T-cell (primary cell): ENCODE results near the gene NPTXR. TPM values are rescaled to one million over a fixed set of nuclear protein-coding genes. Genes with fewer than 3 reads are reported as not detected.
"Not testable (repeated sequence)": the region's sequence is repeated elsewhere in the genome, so short reads cannot be mapped to it uniquely, and the experiment has no call there.

ENCODE experiments used
- ATAC-seq, 4 experiments: fragments of 200-7000 bp in 3 of 4; fragments of 150-1000 bp in 1 of 4; cut with Tn5 transposase; replicated peaks in 1 of 4; 1 replicate in 3 of 4; 2 replicates in 1 of 4; pipeline ENCODE4 v1.10.0; 2021; ENCODE audit warnings: moderate library complexity in 3 of 4, mild to moderate bottlenecking in 2 of 4, moderate number of reproducible peaks in 1 of 4
- CTCF ChIA-PET, 2 donors: fragments of 300-600 bp; sonication (Branson Sonifier 250); formaldehyde crosslinking; loops; one replicate each; lab custom pipeline; 2022; ENCODE audit warnings: antibody characterized with exemption in 2 of 2; lab: Charles Lee
- POLR2A ChIA-PET, 2 donors: fragments of 300-600 bp; sonication (Branson Sonifier 250); formaldehyde crosslinking; loops; one replicate each; lab custom pipeline; 2022; ENCODE audit warnings: antibody characterized with exemption in 2 of 2; lab: Charles Lee
- DNase-seq, 35 experiments: peaks; one replicate each; pipeline versions ENCODE4 v3.0.0 to v3.0.0-alpha.2; 2013 to 2023
- H3K27ac ChIP-seq: one replicate; pipeline ENCODE4 v1.5.1; 2013; ENCODE audit warnings: low read length
- H3K27me3 ChIP-seq, 2 experiments: replicated peaks in 1 of 2; 1 replicate in 1 of 2; 2 replicates in 1 of 2; pipeline versions ENCODE4 v1.6.1 to v1.7.0; 2013; ENCODE audit warnings: low read length in 1 of 2, mixed read lengths in 1 of 2; ENCODE audit not compliant: control insufficient read depth in 2 of 2, insufficient read depth in 2 of 2; ENCODE audit errors: extremely low read depth in 1 of 2
- H3K36me3 ChIP-seq, 2 donors: 1 replicate in 1 of 2; 2 replicates in 1 of 2; pipeline versions ENCODE4 v1.6.1 to v1.7.0; 2013; ENCODE audit warnings: low read length in 1 of 2; ENCODE audit not compliant: control insufficient read depth in 2 of 2, insufficient read depth in 1 of 2; ENCODE audit errors: extremely low read depth in 1 of 2
- H3K4me1 ChIP-seq, 2 experiments: 1 replicate in 1 of 2; 2 replicates in 1 of 2; pipeline versions ENCODE4 v1.6.1 to v1.7.0; 2013; ENCODE audit warnings: low read length in 2 of 2, mixed read lengths in 1 of 2; ENCODE audit not compliant: insufficient read depth in 2 of 2, control insufficient read depth in 1 of 2; ENCODE audit errors: extremely low read depth in 1 of 2
- H3K4me3 ChIP-seq, 2 donors: 1 replicate in 1 of 2; 2 replicates in 1 of 2; pipeline versions ENCODE4 v1.5.1 to v1.7.0; 2013; ENCODE audit warnings: mild to moderate bottlenecking in 2 of 2, low read length in 1 of 2, moderate library complexity in 1 of 2; ENCODE audit not compliant: control insufficient read depth in 1 of 2; ENCODE audit errors: extremely low read depth in 1 of 2
- H3K9me3 ChIP-seq: 2 replicates; pipeline ENCODE4 v1.7.0; 2013
- H3K27ac Mint-ChIP-seq, 2 donors: one replicate each; pipeline ENCODE4 v1.8.0; 2020 to 2021; ENCODE audit warnings: mild to moderate bottlenecking in 2 of 2, mixed read lengths in 2 of 2
- H3K27me3 Mint-ChIP-seq, 2 donors: one replicate each; pipeline ENCODE4 v1.8.0; 2021 to 2022; ENCODE audit warnings: mixed read lengths in 2 of 2
- H3K36me3 Mint-ChIP-seq: one replicate; pipeline ENCODE4 v1.8.0; 2021; ENCODE audit warnings: mixed read lengths
- H3K4me1 Mint-ChIP-seq, 3 donors: one replicate each; pipeline ENCODE4 v1.8.0; 2020 to 2022; ENCODE audit warnings: mixed read lengths in 3 of 3, mild to moderate bottlenecking in 1 of 3
- H3K4me3 Mint-ChIP-seq, 3 donors: one replicate each; pipeline ENCODE4 v1.8.0; 2020 to 2022; ENCODE audit warnings: mild to moderate bottlenecking in 3 of 3, mixed read lengths in 3 of 3, moderate library complexity in 3 of 3
- H3K9me3 Mint-ChIP-seq, 3 donors: one replicate each; pipeline ENCODE4 v1.8.0; 2020 to 2022; ENCODE audit warnings: mixed read lengths in 3 of 3
- WGBS: methylation state at CpG from one replicate; pipeline ENCODE4 v1.1.5; 2013; ENCODE audit warnings: missing lambda C conversion rate; ENCODE audit not compliant: insufficient coverage; 5-methylcytosine and 5-hydroxymethylcytosine counted together
- total RNA-seq, 35 experiments: library from RNA in 6 of 35; stranded (reverse) in 6 of 35; fragments of 120-200 nt in 1 of 35; gene quantifications; one replicate each; pipeline versions ENCODE4 v1.2.1 to v1.2.4 and lab custom pipeline; 2013 to 2026

The NPTXR gene
- total RNA-seq, 5 donors from 2014 or later (not counting 1 experiment from before 2014, with no cell fraction given), result 4.9 to 13.2 (median 9.1) TPM

DNA sequence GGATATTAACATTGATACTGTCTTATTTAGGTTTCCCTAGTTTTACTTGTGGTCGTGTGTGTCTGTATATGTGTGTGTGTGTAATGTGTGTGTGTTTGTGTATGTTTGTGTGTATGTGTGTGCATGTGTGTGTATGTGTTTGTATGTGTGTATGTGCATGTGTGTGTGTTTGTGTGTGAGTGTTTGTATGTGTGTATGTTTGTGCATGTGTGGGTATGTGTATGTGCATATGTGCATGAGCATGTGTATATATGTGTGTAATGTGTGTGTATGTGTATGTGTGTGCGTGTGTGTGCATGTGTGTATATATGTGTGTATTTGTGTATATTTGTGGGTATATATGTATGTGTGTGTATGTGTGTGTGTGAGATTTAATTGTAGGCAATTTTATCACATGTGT is 32.6 kb downstream of the NPTXR start:
- H3K27ac ChIP-seq, result no peak overlapping the region
- Mint-ChIP-seq H3K27me3 (peaks cover 16 to 29% of the 10 kb centered on the region in 2 donors), H3K36me3 (peaks cover 7% of the 10 kb centered on the region), H3K4me1 (no peaks in the 10 kb centered on the region), H3K9me3 (peaks cover 5 to 11% (median 6%) of the 10 kb centered on the region in 3 donors), H3K4me3 (no peak overlapping the region), H3K27ac (no peak overlapping the region)
- no peak for DNase-seq
- H3K4me1 ChIP-seq, result no peaks in the 10 kb centered on the region
- ATAC-seq, result no peak
- CTCF ChIA-PET, result no interaction called here
- no peaks in the 10 kb centered on the region for H3K9me3 ChIP-seq
- POLR2A ChIA-PET, result no interaction called here
- no peaks in the 10 kb centered on the region for H3K36me3 ChIP-seq
- peaks cover 0 to 17% of the 10 kb centered on the region in 2 experiments for H3K27me3 ChIP-seq
- 72% methylated on average over 2 of the region's 2 CpGs for WGBS
- H3K4me3 ChIP-seq, result no peak overlapping the region

DNA sequence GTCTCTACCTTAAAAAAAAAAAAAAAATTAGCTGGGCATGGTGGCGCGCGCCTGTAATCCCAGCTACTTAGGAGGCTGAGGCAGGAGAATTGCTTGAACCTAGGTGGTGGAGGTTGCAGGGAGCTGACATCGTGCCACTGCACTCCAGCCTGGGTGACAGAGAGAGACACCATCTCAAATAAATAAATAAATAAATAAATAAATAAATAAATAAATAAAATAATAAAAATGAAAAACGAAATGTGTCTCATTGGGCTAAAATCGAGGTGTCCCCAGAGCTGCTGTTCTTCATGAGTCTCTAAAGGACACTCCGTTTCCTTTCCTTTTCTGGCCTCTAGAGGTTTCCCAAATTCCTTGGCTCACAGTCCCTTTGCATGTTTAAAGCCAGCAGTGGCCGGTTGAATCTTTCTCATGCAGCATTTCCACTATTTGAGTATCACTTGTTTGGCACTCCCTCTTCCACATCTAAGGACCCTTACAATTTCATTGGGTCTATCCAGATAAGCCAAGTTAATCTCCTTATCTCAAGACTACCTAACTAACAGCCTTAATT is 38.7 kb downstream of the NPTXR start:
- H3K4me1 Mint-ChIP-seq, H3K4me1 ChIP-seq, H3K4me3 ChIP-seq, H3K36me3 Mint-ChIP-seq, H3K27ac Mint-ChIP-seq, H3K4me3 Mint-ChIP-seq, H3K27ac ChIP-seq, POLR2A ChIA-PET, H3K36me3 ChIP-seq, H3K9me3 ChIP-seq, ATAC-seq, CTCF ChIA-PET, H3K9me3 Mint-ChIP-seq, DNase-seq: not testable (repeated sequence)
- H3K27me3 ChIP-seq, result peaks cover 0 to 21% of the 10 kb centered on the region in 2 experiments
- H3K27me3 Mint-ChIP-seq, result peaks cover 10 to 13% of the 10 kb centered on the region in 2 donors
- 68% methylated on average over 4 of the region's 8 CpGs for WGBS

DNA sequence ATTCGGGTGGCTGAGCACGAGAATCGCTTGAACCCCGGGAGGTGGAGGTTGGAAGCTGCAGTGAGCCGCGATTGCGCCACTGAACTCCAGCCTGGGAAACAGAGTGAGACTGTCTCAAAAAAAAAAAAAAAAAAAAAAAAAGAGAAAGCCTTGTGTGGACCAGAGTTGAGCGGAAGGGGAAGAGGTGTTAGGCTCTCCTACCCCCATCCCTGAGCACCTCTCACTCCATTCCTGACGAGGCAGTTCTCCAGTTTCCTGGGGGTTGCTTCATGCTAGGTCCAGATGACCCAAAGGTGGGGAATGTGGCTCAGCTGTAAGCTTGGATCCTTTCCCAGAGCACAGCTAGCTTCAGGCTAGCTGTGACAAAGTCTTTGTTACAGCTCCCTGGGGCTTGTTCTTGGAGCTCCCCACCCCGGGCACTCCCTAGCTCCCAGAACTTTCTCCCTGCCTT is 41.1 kb downstream of the NPTXR start:
- ChIA-PET POLR2A (interaction anchor here in 1 of 2 donors (0.7 kb wide), 1 partner anchor 1082 kb away, joined by 3 read pairs; no protein-coding TSS in a partner anchor), CTCF (no interaction called here)
- H3K4me3 ChIP-seq, result no peak overlapping the region
- Mint-ChIP-seq H3K27ac (no peak overlapping the region), H3K9me3 (peaks cover 0 to 8% (median 5%) of the 10 kb centered on the region in 3 donors), H3K4me1 (peaks cover 12 to 22% (median 14%) of the 10 kb centered on the region in 3 donors), H3K4me3 (no peak overlapping the region), H3K36me3 (no peaks in the 10 kb centered on the region), H3K27me3 (peaks cover 8 to 21% of the 10 kb centered on the region in 2 donors)
- H3K36me3 ChIP-seq, result no peaks in the 10 kb centered on the region
- no peaks in the 10 kb centered on the region for H3K9me3 ChIP-seq
- H3K27ac ChIP-seq, result no peak overlapping the region
- H3K4me1 ChIP-seq, result peaks cover 2 to 13% of the 10 kb centered on the region in 2 experiments
- DNase-seq (no peak), ATAC-seq (no peak)
- peaks cover 0 to 25% of the 10 kb centered on the region in 2 experiments for H3K27me3 ChIP-seq
- no CpG with 5 or more reads among the region's 10 CpGs for WGBS

DNA sequence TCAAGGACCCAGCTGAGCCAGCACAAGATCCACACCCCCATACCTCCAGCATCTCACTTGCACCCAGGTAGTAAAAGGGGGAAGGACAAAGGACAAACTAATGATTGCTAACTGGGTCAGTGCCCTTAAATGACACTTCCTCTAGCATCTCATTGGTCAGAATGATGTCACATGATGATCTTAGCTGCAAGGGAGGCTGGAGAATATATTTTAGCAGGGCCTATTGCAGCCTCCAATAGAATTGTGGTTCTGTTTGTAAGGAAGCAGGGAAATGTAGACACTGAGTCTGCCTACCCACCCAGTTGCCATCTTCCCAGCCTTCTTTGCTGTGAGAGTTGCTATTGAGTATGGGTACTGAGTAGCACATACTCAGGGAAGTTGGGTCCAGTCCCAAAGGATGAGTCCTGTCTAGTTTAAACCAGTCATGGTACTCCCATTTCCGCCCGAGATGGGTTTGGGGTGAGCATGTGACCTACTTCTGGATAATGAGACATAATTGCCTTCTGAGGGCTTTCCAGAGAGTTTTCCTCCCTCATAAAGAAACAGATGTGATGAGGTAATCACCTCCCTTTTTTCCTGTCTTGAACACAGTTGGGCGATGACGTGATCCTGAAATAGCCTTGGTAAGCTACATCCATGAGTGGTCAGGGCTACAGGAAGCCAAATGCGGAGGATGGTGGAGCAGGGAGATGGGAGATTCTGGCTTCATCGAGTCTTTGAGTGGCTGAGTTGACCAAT is 44.4 kb downstream of the NPTXR start:
- H3K4me1 Mint-ChIP-seq, result peaks cover 16 to 25% (median 24%) of the 10 kb centered on the region in 3 donors
- POLR2A ChIA-PET, result no interaction called here
- H3K36me3 Mint-ChIP-seq, result no peaks in the 10 kb centered on the region
- H3K9me3 Mint-ChIP-seq, result peaks cover 0 to 8% (median 5%) of the 10 kb centered on the region in 3 donors
- H3K4me3 Mint-ChIP-seq, result no peak overlapping the region
- ATAC-seq, result no peak
- H3K27me3 ChIP-seq, result peaks cover 0 to 42% of the 10 kb centered on the region in 2 experiments
- WGBS, result no CpG with 5 or more reads among the region's 6 CpGs
- no peaks in the 10 kb centered on the region for H3K36me3 ChIP-seq
- H3K4me1 ChIP-seq, result peaks cover 2 to 15% of the 10 kb centered on the region in 2 experiments
- H3K27me3 Mint-ChIP-seq, result peaks cover 5 to 34% of the 10 kb centered on the region in 2 donors
- H3K4me3 ChIP-seq, result no peak overlapping the region
- DNase-seq, result no peak
- H3K9me3 ChIP-seq, result no peaks in the 10 kb centered on the region
- no peak overlapping the region for H3K27ac ChIP-seq
- no peak overlapping the region for H3K27ac Mint-ChIP-seq
- CTCF ChIA-PET, result no interaction called here

DNA sequence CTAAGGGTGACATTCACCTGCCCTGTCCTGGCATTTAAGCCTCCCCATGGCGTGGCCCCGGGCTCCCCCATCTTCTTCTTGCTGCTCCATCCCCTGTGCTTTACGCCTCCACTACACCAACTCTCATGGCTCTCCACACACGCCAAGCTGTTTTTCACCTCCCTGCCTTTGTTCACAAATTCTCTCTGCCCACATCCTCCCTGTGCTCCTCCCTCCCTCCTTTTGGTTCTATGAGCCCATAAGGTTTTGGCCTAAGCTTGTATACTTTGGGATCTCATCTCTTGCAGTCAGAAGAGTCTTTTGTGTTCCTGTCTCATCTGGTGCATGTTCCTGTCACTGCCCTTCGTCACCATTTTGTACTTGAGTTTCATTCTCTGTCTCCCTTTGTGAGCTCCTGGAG is 45.3 kb downstream of the NPTXR start:
- peak overlapping the region in 1 of 3 donors; percentile 46 for H3K4me3 Mint-ChIP-seq
- H3K27ac ChIP-seq, result peak overlapping the region; percentile 14
- peaks cover 2 to 21% of the 10 kb centered on the region in 2 experiments for H3K4me1 ChIP-seq
- H3K27ac Mint-ChIP-seq, result peak overlapping the region; percentile 50 to 62
- ChIA-PET CTCF (no interaction called here), POLR2A (no interaction called here)
- H3K36me3 ChIP-seq, result no peaks in the 10 kb centered on the region
- ATAC-seq (peak in 2 of 4 experiments; percentile 15 to 25), DNase-seq (peak in 5 of 35 experiments; percentile 8 to 16 (median 13))
- H3K9me3 Mint-ChIP-seq, result peaks cover 0 to 8% (median 5%) of the 10 kb centered on the region in 3 donors
- H3K9me3 ChIP-seq, result no peaks in the 10 kb centered on the region
- no peak overlapping the region for H3K4me3 ChIP-seq
- peaks cover 0 to 42% of the 10 kb centered on the region in 2 experiments for H3K27me3 ChIP-seq
- H3K36me3 Mint-ChIP-seq, result no peaks in the 10 kb centered on the region
- H3K27me3 Mint-ChIP-seq, result peaks cover 5 to 32% of the 10 kb centered on the region in 2 donors
- H3K4me1 Mint-ChIP-seq, result peaks cover 21 to 27% (median 22%) of the 10 kb centered on the region in 3 donors
- 33% methylated on average over 3 of the region's 5 CpGs for WGBS

DNA sequence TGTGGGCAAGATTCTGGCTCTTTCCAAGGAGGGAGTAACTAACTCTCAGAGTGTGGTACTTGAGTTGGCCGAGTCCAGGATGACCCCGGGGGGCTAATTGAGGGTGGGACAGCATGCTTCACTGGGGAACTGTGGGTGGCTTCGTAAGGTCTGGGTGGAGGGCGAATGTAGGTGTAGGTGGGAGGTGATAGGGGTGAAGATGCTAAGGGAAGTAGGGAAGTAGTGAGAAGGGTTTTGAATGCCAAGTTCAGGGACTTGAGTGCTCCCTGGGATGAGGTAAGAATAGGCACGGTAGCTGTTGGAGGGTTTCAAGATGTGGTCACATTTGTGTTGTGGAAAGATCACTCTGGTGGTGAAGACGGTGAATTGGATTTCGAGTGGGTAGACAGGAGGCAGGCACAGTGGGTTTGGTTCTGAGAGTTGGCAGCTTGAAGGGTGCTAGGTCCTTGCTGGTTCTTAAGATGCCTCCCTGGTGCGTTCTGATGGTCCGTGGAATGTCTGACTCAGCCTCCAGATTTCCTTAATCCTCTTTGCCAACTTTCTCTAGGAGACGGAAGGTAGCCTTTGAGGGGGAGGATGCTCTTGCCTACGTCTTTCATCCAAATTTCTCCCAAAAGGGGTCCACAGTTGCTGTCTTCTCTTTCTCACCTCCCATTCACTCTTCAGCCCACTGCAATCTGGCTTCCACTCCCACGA is 47.4 kb downstream of the NPTXR start:
- CTCF ChIA-PET, result no interaction called here
- peaks cover 0 to 32% of the 10 kb centered on the region in 2 experiments for H3K27me3 ChIP-seq
- DNase-seq (no peak), ATAC-seq (no peak)
- no peak overlapping the region for H3K27ac ChIP-seq
- H3K36me3 ChIP-seq, result no peaks in the 10 kb centered on the region
- Mint-ChIP-seq H3K36me3 (no peaks in the 10 kb centered on the region), H3K9me3 (peaks cover 0 to 8% (median 5%) of the 10 kb centered on the region in 3 donors), H3K4me1 (peaks cover 24 to 34% (median 27%) of the 10 kb centered on the region in 3 donors), H3K4me3 (no peak overlapping the region), H3K27me3 (peaks cover 0 to 32% of the 10 kb centered on the region in 2 donors), H3K27ac (no peak overlapping the region)
- POLR2A ChIA-PET, result no interaction called here
- H3K4me1 ChIP-seq, result peaks cover 8 to 28% of the 10 kb centered on the region in 2 experiments
- 78% methylated on average over 9 of the region's 12 CpGs for WGBS
- H3K4me3 ChIP-seq, result no peak overlapping the region
- no peaks in the 10 kb centered on the region for H3K9me3 ChIP-seq
